Stimulated activated CD4-positive, alpha-beta T cell treated with anti-CD3 and anti-CD28 coated beads, Interleukin-1b, Interleukin-23, amount 100 ng/mL, for 48 hours (primary cell): ENCODE results near the gene PRG3.
"Not testable (repeated sequence)": the region's sequence is repeated elsewhere in the genome, so short reads cannot be mapped to it uniquely, and the experiment has no call there.

Source experiments
- DNase-seq: peaks from one replicate; pipeline ENCODE4 v3.0.0-alpha.2; 2020

The PRG3 gene

DNA sequence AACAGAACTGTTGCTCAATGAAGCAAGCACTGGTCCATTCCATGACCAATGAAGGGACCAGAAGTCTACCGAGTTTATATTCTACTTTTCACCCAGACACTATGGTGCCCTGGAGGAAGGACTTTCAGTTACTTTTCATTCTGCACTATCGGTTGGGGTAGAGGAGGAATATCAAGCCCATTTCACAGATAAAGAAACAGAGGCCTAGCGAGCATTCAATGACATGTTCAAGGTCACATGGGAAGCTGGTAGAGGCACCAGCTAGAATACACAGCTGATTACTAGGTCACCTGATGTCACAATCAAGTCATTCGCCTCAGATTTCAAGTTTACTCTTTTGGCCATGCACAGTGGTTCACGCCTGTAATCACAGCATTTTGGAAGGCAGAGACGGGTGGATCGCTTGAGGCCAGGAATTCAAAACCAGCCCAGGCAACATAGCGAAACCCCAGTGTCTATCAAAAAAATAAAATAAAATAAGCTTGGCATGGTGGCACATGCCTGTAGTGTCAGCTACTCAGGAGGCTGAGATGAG lies 27.1 kb upstream of the PRG3 start:
- DNase-seq: no peak

GRCh38 chr11:57407010-57407920 lies 26.3 kb upstream of the PRG3 start:
- DNase-seq: no peak

- DNase-seq: peak; percentile 63
Observed at GRCh38 chr11:57406337-57406904, 25.5 kb upstream of the PRG3 start.

DNA sequence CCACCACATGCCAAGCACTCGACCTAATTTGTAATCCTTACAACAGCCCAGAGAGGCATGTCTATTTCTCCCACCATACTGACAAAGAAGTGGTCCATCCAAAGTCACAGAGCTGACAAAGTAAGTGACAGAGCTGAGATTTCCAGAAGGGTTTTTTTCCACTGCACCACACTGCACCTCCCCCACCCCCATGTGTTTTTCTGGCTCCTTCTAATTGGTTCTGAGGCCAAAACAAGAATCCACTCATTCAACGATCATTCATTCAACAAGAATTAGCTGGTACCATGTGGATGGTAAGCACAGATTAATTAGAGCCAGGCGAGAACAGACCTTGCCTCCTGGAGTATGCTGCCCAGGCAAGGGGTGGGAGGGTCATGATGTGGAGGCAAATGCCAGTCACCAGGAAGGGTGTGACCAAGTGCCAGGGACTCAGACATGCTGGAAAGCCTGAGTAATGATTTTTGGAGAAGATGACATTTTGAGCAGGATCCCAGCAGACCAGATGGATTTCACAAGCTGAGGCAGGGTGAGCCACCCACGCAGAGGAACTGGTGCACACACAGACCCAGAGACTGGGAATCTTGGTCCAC lies 24.4 kb upstream of the PRG3 start:
- no peak for DNase-seq

GRCh38 chr11:57403802-57404147 lies 22.8 kb upstream of the PRG3 start:
- no peak for DNase-seq

- not testable (repeated sequence) for DNase-seq
Observed at GRCh38 chr11:57403003-57403801, 22.3 kb upstream of the PRG3 start.

DNA sequence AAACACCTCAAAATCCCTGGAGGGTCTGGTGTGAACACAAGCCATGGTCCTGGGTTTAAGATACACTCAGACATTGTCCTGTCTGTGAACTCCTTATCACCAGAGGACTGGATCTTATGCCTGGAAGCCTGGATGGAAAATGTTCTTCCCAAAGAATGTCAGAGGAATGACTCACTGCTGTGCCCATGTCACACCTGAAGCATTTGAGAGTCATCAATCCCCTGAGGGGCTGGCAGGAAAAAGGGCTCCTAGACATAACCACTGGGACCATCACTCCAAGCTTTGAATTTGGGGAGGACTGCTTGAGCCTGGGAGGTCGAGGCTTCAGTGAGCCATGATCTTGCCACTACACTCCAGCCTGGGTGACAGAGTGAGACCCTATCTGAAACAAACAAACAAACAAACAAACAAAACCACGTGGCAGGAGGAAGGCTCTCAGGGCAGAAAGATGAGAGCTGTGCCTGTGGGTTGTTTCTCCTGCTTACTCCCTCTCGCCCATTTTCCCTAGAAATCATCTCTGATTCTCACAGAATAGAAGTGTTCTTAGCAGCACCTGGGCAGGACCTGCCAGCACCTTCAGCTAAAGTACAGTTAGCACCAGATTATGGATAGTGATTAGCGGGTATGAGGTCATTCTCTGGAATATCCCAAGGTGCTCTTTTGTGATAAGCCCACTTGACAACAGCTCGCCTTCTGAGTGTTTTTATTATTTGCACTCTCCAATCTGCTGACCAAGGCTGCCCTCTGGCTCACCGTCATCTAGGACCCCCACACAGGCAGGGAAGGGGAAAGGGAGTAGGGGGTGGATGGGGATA lies 21.4 kb upstream of the PRG3 start:
- DNase-seq: no peak

DNA sequence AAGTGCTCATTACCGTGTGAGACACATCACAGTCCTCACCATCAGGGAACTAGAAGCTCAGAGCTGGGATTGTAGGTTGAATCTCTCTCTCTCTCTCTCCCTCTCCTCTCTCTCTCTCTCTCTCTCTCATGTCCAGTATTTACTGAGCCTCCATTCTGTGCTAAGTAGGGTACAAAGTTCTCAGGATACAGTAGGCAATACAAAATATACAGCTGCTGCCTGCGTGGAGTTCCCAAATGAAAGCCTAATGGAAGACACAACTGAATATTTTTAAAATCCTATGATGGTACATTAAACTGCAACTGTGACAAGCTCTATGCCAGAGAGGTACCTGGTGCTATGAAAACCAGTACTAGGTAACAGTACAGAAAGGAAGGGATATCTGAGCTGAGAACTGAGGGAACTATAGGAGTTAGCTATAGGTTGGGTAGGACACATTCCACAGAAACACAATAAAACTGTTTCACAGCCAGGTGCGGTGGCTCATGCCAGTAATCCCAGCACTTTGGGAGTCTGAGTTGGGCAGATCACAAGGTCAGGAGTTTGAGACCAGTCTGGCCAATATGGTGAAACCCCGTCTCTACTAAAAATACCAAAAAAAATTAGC lies 19.1 kb upstream of the PRG3 start:
- DNase-seq: no peak

DNA sequence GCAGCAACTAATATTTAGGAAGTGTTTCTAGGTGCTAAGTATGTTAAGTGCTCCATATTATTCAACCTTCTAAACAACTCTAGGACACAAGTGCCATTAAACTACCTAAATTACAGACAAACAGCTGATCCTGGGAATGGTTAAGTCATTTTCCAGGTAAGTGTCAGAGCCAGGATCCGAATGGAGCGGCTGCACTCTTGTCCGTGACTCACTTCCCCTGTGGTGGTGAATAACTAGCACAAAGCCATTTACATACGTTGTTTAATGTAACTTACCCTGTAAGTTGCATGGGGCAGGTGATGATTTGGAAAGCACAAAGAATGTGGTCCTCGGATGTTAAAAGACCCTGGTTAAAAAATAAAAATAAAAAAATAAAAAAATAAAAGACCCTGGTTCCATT lies 18.3 kb upstream of the PRG3 start:
- no peak for DNase-seq

- no peak for DNase-seq
Observed at GRCh38 chr11:57397394-57397990, 16.5 kb upstream of the PRG3 start.

DNA sequence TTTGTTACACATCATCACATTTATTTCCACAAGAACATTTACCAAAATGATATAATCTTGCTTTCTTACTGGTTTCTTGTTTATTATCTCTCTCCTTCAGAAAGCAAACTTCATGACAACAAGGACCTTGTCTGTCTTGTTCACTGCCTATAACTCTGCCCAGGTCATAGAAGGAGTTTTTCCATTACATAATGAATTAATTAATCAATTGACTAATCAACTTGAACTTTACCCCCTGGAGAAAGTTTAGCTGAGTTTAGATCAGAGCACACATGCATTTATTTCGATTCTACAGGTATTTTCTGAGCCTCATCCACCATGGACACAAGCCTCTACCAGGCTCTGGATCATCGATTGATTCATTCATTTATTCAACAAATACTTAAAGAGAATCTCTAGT lies 15.8 kb upstream of the PRG3 start:
- no peak for DNase-seq

- DNase-seq: no peak
Observed at GRCh38 chr11:57395905-57396623, 15.1 kb upstream of the PRG3 start.

GRCh38 chr11:57394203-57394965 lies 13.4 kb upstream of the PRG3 start:
- no peak for DNase-seq

- DNase-seq: no peak
Observed at GRCh38 chr11:57392763-57393105, 11.8 kb upstream of the PRG3 start.

GRCh38 chr11:57392066-57392762 lies 11.3 kb upstream of the PRG3 start:
- DNase-seq: no peak

GRCh38 chr11:57391539-57391938 lies 10.6 kb upstream of the PRG3 start:
- DNase-seq: no peak

DNA sequence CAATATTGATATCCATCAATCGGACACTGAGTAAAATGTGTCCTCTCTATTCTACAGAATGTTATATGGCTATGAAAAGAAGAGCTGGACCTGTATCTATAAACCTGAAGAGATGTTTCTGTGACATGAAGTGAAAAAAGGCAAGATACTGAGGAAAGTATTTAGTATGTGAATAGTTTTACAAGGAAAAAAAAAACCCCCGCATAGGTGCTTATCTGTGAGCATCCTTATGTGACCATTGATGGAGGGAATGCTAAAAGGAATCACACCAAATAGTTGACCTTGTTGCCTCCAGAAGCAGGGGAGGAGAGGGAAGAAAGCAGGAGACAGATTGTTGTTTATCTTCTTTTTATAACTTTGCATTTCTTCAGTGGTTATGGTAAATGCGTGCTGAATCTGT lies 10.2 kb upstream of the PRG3 start:
- no peak for DNase-seq

- DNase-seq: no peak
Observed at GRCh38 chr11:57390535-57390934, 9.6 kb upstream of the PRG3 start, which contains the start of gene PRG2. TSS of gene PRG2 (minus strand) at chr11:57390650. CDS start at chr11:57389944, 706 bp downstream.
